Hypothalamus (tissue), 51 donors: ENCODE results near the gene FAM167B.
"Not testable (repeated sequence)": the region's sequence is repeated elsewhere in the genome, so short reads cannot be mapped to it uniquely, and the experiment has no call there.

Source experiments
- DNase-seq, 51 donors: peaks; one replicate each; lab custom pipeline; 2025; lab: John Stamatoyannopoulos, UW

FAM167B gene

GRCh38 chr1:32255072-32256071 is 8.3 kb downstream of the FAM167B start:
- no peak for DNase-seq

- no peak for DNase-seq
Measured at GRCh38 chr1:32256473-32257226, 9.6 kb downstream of the FAM167B start.

- DNase-seq = no peak
Measured at GRCh38 chr1:32257227-32257508, 10.1 kb downstream of the FAM167B start.

GRCh38 chr1:32263236-32263593 is 16.2 kb downstream of the FAM167B start:
- not testable (repeated sequence) for DNase-seq

GRCh38 chr1:32263744-32264143 is 16.7 kb downstream of the FAM167B start:
- no peak for DNase-seq

GRCh38 chr1:32265846-32266245 is 18.8 kb downstream of the FAM167B start:
- DNase-seq = no peak

GRCh38 chr1:32266921-32267591 is 20.0 kb downstream of the FAM167B start:
- DNase-seq = no peak

- DNase-seq = no peak
Measured at GRCh38 chr1:32269744-32270143, 22.7 kb downstream of the FAM167B start.

- DNase-seq = no peak
Measured at GRCh38 chr1:32272557-32273390, 25.8 kb downstream of the FAM167B start.

DNA sequence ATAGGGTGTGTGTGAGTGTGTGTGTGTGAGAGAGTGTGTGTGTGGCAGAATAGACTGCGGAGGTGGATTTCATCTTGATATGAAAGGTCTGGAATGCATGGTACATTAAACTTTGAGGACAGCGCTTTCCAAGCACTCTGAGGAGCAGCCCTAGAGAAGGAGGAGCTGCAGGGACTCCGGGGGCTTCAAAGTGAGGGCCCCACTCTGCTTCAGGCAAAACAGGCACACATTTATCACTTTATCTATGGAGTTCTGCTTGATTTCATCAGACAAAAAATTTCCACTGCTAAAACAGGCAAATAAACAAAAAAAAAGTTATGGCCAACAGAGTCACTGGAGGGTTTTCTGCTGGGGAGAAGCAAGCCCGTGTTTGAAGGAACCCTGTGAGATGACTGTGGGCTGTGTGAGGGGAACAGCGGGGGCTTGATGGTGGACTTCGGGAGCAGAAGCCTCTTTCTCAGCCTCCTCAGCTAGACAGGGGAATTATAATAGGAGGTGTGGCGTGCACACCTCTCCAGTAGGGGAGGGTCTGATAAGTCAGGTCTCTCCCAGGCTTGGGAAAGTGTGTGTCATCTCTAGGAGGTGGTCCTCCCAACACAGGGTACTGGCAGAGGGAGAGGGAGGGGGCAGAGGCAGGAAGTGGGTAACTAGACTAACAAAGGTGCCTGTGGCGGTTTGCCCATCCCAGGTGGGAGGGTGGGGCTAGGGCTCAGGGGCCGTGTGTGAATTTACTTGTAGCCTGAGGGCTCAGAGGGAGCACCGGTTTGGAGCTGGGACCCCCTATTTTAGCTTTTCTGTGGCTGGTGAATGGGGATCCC is 26.6 kb downstream of the FAM167B start:
- DNase-seq = no peak

GRCh38 chr1:32274646-32275340 is 27.8 kb downstream of the FAM167B start:
- no peak for DNase-seq

DNA sequence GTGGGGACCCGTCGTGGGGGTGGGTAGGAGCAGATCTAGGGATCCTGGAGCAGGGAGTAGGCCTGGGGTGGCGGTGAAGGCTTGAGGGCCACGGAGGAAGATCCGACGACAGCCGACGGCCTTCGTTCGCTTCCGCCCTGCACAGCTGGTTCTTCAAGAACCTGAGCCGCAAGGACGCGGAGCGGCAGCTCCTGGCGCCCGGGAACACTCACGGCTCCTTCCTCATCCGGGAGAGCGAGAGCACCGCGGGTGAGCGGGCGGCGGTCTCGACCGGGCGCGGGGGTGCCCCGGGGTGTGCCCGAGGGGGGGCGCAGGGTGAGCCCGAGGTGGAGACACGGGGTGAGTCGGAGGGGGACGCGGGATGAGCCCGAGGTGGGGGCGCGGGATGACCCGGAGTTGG is 28.4 kb downstream of the FAM167B start:
- DNase-seq = no peak

GRCh38 chr1:32276032-32276782 is 29.2 kb downstream of the FAM167B start:
- DNase-seq = no peak

DNA sequence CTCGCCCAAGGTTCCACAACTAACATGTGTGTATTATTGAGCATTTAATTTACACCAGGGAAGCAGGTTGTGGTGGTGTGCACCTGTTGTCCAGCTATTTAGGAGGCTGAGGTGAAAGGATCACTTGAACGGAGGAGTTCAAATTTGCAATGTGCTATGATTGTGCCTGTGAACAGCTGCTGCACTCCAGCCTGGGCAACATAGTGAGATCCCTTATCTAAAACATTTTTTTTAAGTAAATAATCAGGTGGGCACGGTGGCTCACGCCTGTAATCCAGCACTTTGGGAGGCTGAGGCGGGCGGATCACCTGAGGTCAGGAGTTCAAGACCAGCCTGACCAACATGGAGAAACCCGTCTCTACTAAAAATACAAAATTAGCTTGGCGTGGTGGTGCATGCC is 37.8 kb downstream of the FAM167B start:
- DNase-seq = not testable (repeated sequence)

DNA sequence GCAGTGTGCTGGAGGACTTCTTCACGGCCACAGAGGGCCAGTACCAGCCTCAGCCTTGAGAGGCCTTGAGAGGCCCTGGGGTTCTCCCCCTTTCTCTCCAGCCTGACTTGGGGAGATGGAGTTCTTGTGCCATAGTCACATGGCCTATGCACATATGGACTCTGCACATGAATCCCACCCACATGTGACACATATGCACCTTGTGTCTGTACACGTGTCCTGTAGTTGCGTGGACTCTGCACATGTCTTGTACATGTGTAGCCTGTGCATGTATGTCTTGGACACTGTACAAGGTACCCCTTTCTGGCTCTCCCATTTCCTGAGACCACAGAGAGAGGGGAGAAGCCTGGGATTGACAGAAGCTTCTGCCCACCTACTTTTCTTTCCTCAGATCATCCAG is 38.6 kb downstream of the FAM167B start:
- no peak for DNase-seq

- DNase-seq = no peak
Measured at GRCh38 chr1:32286763-32287162, 39.7 kb downstream of the FAM167B start.

GRCh38 chr1:32289256-32289655 is 42.2 kb downstream of the FAM167B start:
- DNase-seq = no peak

- no peak for DNase-seq
Measured at GRCh38 chr1:32291145-32291707, 44.2 kb downstream of the FAM167B start.
